HEK293 (cell line): ENCODE results near the gene FRAT2.

Experiments used
- ATF2 ChIP-seq: fragments of 450-650 bp; formaldehyde crosslinking; IDR thresholded peaks from 2 replicates; pipeline ENCODE4 v1.5.1; 2016; ENCODE audit warnings: missing biosample characterization, missing genetic modification characterization, low read depth
- BCL6B ChIP-seq: fragments of 450-650 bp; formaldehyde crosslinking; IDR thresholded peaks from 2 replicates; pipeline ENCODE4 v1.5.1; 2017; ENCODE audit warnings: missing biosample characterization, missing genetic modification characterization
- CTCF ChIP-seq: fragments of 450-650 bp; formaldehyde crosslinking; IDR thresholded peaks from 2 replicates; pipeline ENCODE4 v1.5.1; 2016; ENCODE audit warnings: missing biosample characterization, missing genetic modification characterization
- FEZF1 ChIP-seq: fragments of 450-650 bp; formaldehyde crosslinking; IDR thresholded peaks from 2 replicates; pipeline ENCODE4 v1.5.1; 2016; ENCODE audit warnings: missing biosample characterization, missing genetic modification characterization
- MEIS1 ChIP-seq: sonication (generic); formaldehyde crosslinking; IDR thresholded peaks from 2 replicates; pipeline ENCODE4 v1.8.1; 2022; ENCODE audit warnings: missing genetic modification reagents, mild to moderate bottlenecking, borderline replicate concordance
- OSR2 ChIP-seq: fragments of 450-650 bp; formaldehyde crosslinking; IDR thresholded peaks from 2 replicates; pipeline ENCODE4 v1.5.1; 2016; ENCODE audit warnings: missing biosample characterization, missing genetic modification characterization
- SP7 ChIP-seq: fragments of 450-650 bp; formaldehyde crosslinking; IDR thresholded peaks from 2 replicates; pipeline ENCODE4 v1.5.1; 2016; ENCODE audit warnings: missing biosample characterization, missing genetic modification characterization
- TRIM28 ChIP-seq: IDR thresholded peaks from 2 replicates; pipeline ENCODE4 v1.6.1; 2011; ENCODE audit warnings: low read length, control low read depth, borderline replicate concordance
- ZBTB6 ChIP-seq: fragments of 450-650 bp; formaldehyde crosslinking; IDR thresholded peaks from 2 replicates; pipeline ENCODE4 v1.5.1; 2017; ENCODE audit warnings: missing biosample characterization, missing genetic modification characterization
- ZFP3 ChIP-seq: fragments of 450-650 bp; formaldehyde crosslinking; IDR thresholded peaks from 2 replicates; pipeline ENCODE4 v1.5.1; 2016; ENCODE audit warnings: low read depth, missing biosample characterization, missing genetic modification characterization
- ZNF10 ChIP-seq: fragments of 450-650 bp; formaldehyde crosslinking; IDR thresholded peaks from 2 replicates; pipeline ENCODE4 v1.5.1; 2017; ENCODE audit warnings: missing biosample characterization, missing genetic modification characterization
- ZNF19 ChIP-seq: fragments of 450-650 bp; formaldehyde crosslinking; IDR thresholded peaks from 2 replicates; pipeline ENCODE4; 2016; ENCODE audit warnings: missing biosample characterization, missing genetic modification characterization, low read depth
- ZNF2 ChIP-seq: fragments of 450-650 bp; formaldehyde crosslinking; IDR thresholded peaks from 2 replicates; pipeline ENCODE4 v1.5.1; 2016; ENCODE audit warnings: missing biosample characterization, missing genetic modification characterization
- ZNF239 ChIP-seq: fragments of 450-650 bp; formaldehyde crosslinking; IDR thresholded peaks from 2 replicates; pipeline ENCODE4 v1.5.1; 2016; ENCODE audit warnings: missing biosample characterization, missing genetic modification characterization
- ZNF248 ChIP-seq: fragments of 450-650 bp; formaldehyde crosslinking; IDR thresholded peaks from 2 replicates; pipeline ENCODE4 v1.5.1; 2017; ENCODE audit warnings: missing biosample characterization, missing genetic modification characterization
- ZNF280C ChIP-seq: fragments of 450-650 bp; formaldehyde crosslinking; IDR thresholded peaks from 2 replicates; pipeline ENCODE4 v1.5.1; 2016; ENCODE audit warnings: missing biosample characterization, missing genetic modification characterization
- ZNF280D ChIP-seq: fragments of 450-650 bp; formaldehyde crosslinking; IDR thresholded peaks from 2 replicates; pipeline ENCODE4 v1.5.1; 2016; ENCODE audit warnings: missing biosample characterization, missing genetic modification characterization
- ZNF335 ChIP-seq: fragments of 450-650 bp; formaldehyde crosslinking; conservative IDR thresholded peaks from 2 replicates; pipeline ENCODE4 v1.5.1; 2016; ENCODE audit warnings: missing biosample characterization, missing genetic modification characterization
- ZNF398 ChIP-seq: fragments of 450-650 bp; formaldehyde crosslinking; IDR thresholded peaks from 2 replicates; pipeline ENCODE4 v1.5.1; 2017; ENCODE audit warnings: missing biosample characterization, missing genetic modification characterization
- ZNF514 ChIP-seq: fragments of 450-650 bp; formaldehyde crosslinking; IDR thresholded peaks from 2 replicates; pipeline ENCODE4 v1.5.1; 2016; ENCODE audit warnings: missing biosample characterization, missing genetic modification characterization
- ZNF600 ChIP-seq: fragments of 450-650 bp; formaldehyde crosslinking; IDR thresholded peaks from 2 replicates; pipeline ENCODE4 v1.5.1; 2016; ENCODE audit warnings: missing biosample characterization, missing genetic modification characterization
- ZNF624 ChIP-seq: fragments of 450-650 bp; formaldehyde crosslinking; IDR thresholded peaks from 2 replicates; pipeline ENCODE4 v1.5.1; 2017; ENCODE audit warnings: missing biosample characterization, missing genetic modification characterization
- ZNF791 ChIP-seq: fragments of 450-650 bp; formaldehyde crosslinking; IDR thresholded peaks from 2 replicates; pipeline ENCODE4 v1.5.1; 2016; ENCODE audit warnings: missing biosample characterization, missing genetic modification characterization
- ZNF843 ChIP-seq: fragments of 450-650 bp; formaldehyde crosslinking; IDR thresholded peaks from 2 replicates; pipeline ENCODE4 v1.5.1; 2016; ENCODE audit warnings: missing biosample characterization, missing genetic modification characterization

The FRAT2 gene

GRCh38 chr10:97328646-97329453 is 5.7 kb downstream of the FRAT2 start (continued):
- no peak for TF ChIP-seq CTCF (tag by site-specific recombination)
- 0 out of 2 replicates have a peak, but pooled peaks have one; percentile 34 for TF ChIP-seq TRIM28
- no peak for TF ChIP-seq ZBTB6 (tag by site-specific recombination)
- no peak for TF ChIP-seq ZNF624 (tag by site-specific recombination)
- 0 out of 2 replicates have a peak, but pooled peaks have one; percentile 23 for TF ChIP-seq ZNF10 (tag by site-specific recombination)
- TF ChIP-seq MEIS1 (CRISPR knock-in tag), result no peak
- peak; percentile 29; the same call in 1 of the 2 replicates for TF ChIP-seq ZNF335 (tag by site-specific recombination)
- no peak for TF ChIP-seq ZNF280D (tag by site-specific recombination)
- no peak for TF ChIP-seq ZNF239 (tag by site-specific recombination)
- no peak for TF ChIP-seq ZNF280C (tag by site-specific recombination)
- no peak for TF ChIP-seq ZFP3 (tag by site-specific recombination)
- TF ChIP-seq ZNF514, result no peak
- TF ChIP-seq ZNF2 (tag by site-specific recombination), result no peak
- 0 out of 2 replicates have a peak, but pooled peaks have one; percentile 26 for TF ChIP-seq ZNF398 (tag by site-specific recombination)
- TF ChIP-seq ZNF19, result no peak
- peak; percentile 96 for TF ChIP-seq FEZF1 (tag by site-specific recombination)
- TF ChIP-seq ATF2 (tag by site-specific recombination), result no peak
- TF ChIP-seq BCL6B (tag by site-specific recombination), result peak; percentile 61; the same call in 1 of the 2 replicates
- peak; percentile 74; the same call in 1 of the 2 replicates for TF ChIP-seq ZNF843
- TF ChIP-seq ZNF791 (tag by site-specific recombination), result no peak
- no peak for TF ChIP-seq ZNF248
- peak; percentile 98 for TF ChIP-seq ZNF600 (tag by site-specific recombination)
- TF ChIP-seq OSR2 (tag by site-specific recombination), result peak; percentile 67
- peak; percentile 34; the same call in 1 of the 2 replicates for TF ChIP-seq SP7 (tag by site-specific recombination)
